ENCODE results near the gene BICC1. TPM values are rescaled to one million over a fixed set of nuclear protein-coding genes. Genes with fewer than 3 reads are reported as not detected.

The BICC1 gene
- total RNA-seq, 2 donors from 2014 or later: 0.27 to 0.40 TPM

- no peak overlapping the region for H3K27ac Mint-ChIP-seq
- no peaks in the 10 kb centered on the region for H3K36me3 Mint-ChIP-seq (ENCODE audit: low read depth)
- TF ChIP-seq CTCF (conservative IDR thresholded peaks at IDR 0.05): no peak
- H3K4me3 Mint-ChIP-seq: no peak overlapping the region
- no peaks in the 10 kb centered on the region for H3K27me3 Mint-ChIP-seq (ENCODE audit: insufficient read depth)
- Histone ChIP-seq H3K27me3 (ENCODE audit: control insufficient read depth, insufficient read depth, low read length, poor library complexity, severe bottlenecking) (no peaks in the 10 kb centered on the region), H3K27ac (ENCODE audit: low read depth, low read length) (no peak overlapping the region), H3K9me3 (ENCODE audit: control insufficient read depth, low read length) (peaks cover 9% of the 10 kb centered on the region), H3K4me1 (ENCODE audit: control insufficient read depth, insufficient read depth, low read length) (no peaks in the 10 kb centered on the region), H3K36me3 (ENCODE audit: control insufficient read depth, insufficient read depth, low read length) (no peaks in the 10 kb centered on the region), H3K4me3 (ENCODE audit: low read length) (no peak overlapping the region), H3K9ac (ENCODE audit: extremely low read depth, low read length, poor library complexity, severe bottlenecking) (no peak overlapping the region)
- no peak for DNase-seq
- H3K9me3 Mint-ChIP-seq: peaks cover 2% of the 10 kb centered on the region
- WGBS, 2 experiments (ENCODE audit: insufficient coverage in 1 of 2, insufficient read length in 1 of 2): 80 to 89% methylated on average over 9 to 13 of the region's 13 CpGs
- peaks cover 3% of the 10 kb centered on the region for H3K4me1 Mint-ChIP-seq
Observed at GRCh38 chr10:58586282-58587245, 73.9 kb downstream of the BICC1 start.

DNA sequence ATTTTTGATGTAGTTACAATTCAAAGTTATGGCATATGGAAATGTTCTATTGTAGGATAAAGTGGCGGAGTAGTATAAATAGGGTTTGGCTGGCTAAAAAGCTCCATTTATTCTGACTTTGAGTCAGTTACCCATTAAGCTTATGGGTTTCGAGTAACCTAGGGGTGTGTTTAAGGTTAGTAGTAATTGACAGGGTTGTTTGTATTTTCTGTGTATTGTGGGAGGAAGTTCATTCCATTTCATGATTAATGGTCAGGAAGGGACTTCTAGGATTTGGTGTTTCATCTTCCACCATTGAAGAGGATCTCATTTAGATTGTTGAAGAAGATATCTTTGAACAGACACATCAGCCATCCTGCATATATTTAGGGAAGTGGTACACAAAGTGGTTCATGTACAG is 75.0 kb downstream of the BICC1 start:
- H3K4me3 Mint-ChIP-seq: no peak overlapping the region
- 80 to 85% methylated on average over 2 of the region's 2 CpGs for WGBS, 2 experiments (ENCODE audit: insufficient coverage in 1 of 2, insufficient read length in 1 of 2)
- H3K9me3 Mint-ChIP-seq: peaks cover 2% of the 10 kb centered on the region
- DNase-seq: no peak
- peaks cover 3% of the 10 kb centered on the region for H3K4me1 Mint-ChIP-seq
- no peak overlapping the region for H3K4me3 ChIP-seq (ENCODE audit: low read length)
- H3K9ac ChIP-seq (ENCODE audit: extremely low read depth, low read length, poor library complexity, severe bottlenecking): no peak overlapping the region
- H3K27ac Mint-ChIP-seq: no peak overlapping the region
- no peak for TF ChIP-seq CTCF (conservative IDR thresholded peaks at IDR 0.05)
- no peaks in the 10 kb centered on the region for H3K27me3 Mint-ChIP-seq (ENCODE audit: insufficient read depth)
- H3K9me3 ChIP-seq (ENCODE audit: control insufficient read depth, low read length): peaks cover 7% of the 10 kb centered on the region
- H3K27ac ChIP-seq (ENCODE audit: low read depth, low read length): no peak overlapping the region
- no peaks in the 10 kb centered on the region for H3K27me3 ChIP-seq (ENCODE audit: control insufficient read depth, insufficient read depth, low read length, poor library complexity, severe bottlenecking)
- H3K36me3 ChIP-seq (ENCODE audit: control insufficient read depth, insufficient read depth, low read length): no peaks in the 10 kb centered on the region
- no peaks in the 10 kb centered on the region for H3K4me1 ChIP-seq (ENCODE audit: control insufficient read depth, insufficient read depth, low read length)
- no peaks in the 10 kb centered on the region for H3K36me3 Mint-ChIP-seq (ENCODE audit: low read depth)

DNA sequence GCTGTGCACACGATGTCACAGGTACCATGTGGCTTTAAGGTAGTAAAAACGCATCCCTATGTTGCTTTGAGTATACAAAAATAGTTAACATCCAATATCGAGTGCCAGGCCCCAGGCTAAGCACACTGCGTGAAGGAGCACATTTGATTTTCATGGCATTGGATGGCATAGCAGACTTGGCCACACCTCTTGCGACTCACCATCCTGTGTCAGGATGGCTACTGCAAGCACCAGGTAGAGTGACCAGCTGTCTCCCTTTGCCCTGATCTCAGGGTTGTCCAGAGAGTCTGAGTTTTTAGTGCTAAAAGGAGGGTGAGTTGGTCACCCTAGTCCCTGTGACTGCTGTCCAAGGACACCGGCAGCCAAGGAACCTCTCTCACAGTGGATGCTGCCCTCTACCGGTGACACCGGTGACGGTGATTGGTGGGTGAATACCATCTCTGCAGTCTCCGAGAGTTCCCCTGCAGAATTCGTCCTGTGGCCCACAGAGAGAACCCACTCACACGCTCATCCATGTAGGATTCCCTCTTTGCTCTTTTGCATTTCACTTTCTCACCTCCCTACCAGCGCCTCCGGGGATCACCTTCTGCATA is 76.1 kb downstream of the BICC1 start:
- no peak overlapping the region for H3K27ac ChIP-seq (ENCODE audit: low read depth, low read length)
- peaks cover 2% of the 10 kb centered on the region for H3K9me3 ChIP-seq (ENCODE audit: control insufficient read depth, low read length)
- peak; percentile 90 for DNase-seq
- H3K9ac ChIP-seq (ENCODE audit: extremely low read depth, low read length, poor library complexity, severe bottlenecking): no peak overlapping the region
- no peak overlapping the region for H3K4me3 ChIP-seq (ENCODE audit: low read length)
- no peaks in the 10 kb centered on the region for H3K27me3 ChIP-seq (ENCODE audit: control insufficient read depth, insufficient read depth, low read length, poor library complexity, severe bottlenecking)
- no peaks in the 10 kb centered on the region for H3K36me3 Mint-ChIP-seq (ENCODE audit: low read depth)
- no peak overlapping the region for H3K4me3 Mint-ChIP-seq
- H3K27ac Mint-ChIP-seq: no peak overlapping the region
- H3K4me1 ChIP-seq (ENCODE audit: control insufficient read depth, insufficient read depth, low read length): no peaks in the 10 kb centered on the region
- WGBS, 2 experiments (ENCODE audit: insufficient coverage in 1 of 2, insufficient read length in 1 of 2): 84 to 86% methylated on average over 12 to 14 of the region's 14 CpGs
- no peaks in the 10 kb centered on the region for H3K27me3 Mint-ChIP-seq (ENCODE audit: insufficient read depth)
- H3K4me1 Mint-ChIP-seq: peaks cover 3% of the 10 kb centered on the region
- H3K9me3 Mint-ChIP-seq: no peaks in the 10 kb centered on the region
- TF ChIP-seq CTCF (conservative IDR thresholded peaks at IDR 0.05): peak; percentile 80
- H3K36me3 ChIP-seq (ENCODE audit: control insufficient read depth, insufficient read depth, low read length): no peaks in the 10 kb centered on the region

All from endodermal cell (in vitro differentiated cells).